ENCODE data around the gene TTC31. TPM values are rescaled to one million over a fixed set of nuclear protein-coding genes. Genes with fewer than 3 reads are reported as not detected.
A peak's percentile ranks its signal among the peaks of the same experiment; 100 is the strongest.

The TTC31 gene
- total and polyA plus RNA-seq, 2 donors (not counting 1 experiment from before 2014, with no cell fraction given) = 68.5 to 72.3 TPM

DNA sequence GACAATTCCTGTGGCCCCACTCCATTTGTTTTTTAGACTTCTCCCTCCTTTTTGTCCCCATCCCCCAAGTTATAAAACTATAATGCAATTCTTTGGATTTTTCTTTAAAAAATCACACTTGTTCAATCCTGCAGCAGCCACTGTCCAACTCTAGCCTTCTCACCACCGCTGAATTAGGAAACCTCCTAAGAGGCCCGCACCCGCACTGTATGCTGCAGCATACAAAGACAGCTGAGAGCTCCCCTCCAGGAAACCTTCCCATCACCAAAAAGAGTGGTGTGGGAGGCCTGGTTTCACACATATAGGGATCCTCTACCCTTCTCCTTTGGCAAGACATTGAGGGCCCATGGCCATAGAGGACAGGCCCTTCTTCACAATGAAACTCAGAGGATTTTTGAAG, 21.7 kb downstream of the TTC31 start:
- H4K20me1 ChIP-seq (ENCODE audit: control insufficient read depth, insufficient read depth, low read length, poor library complexity, severe bottlenecking) = no peaks in the 10 kb centered on the region
- no peak for ATAC-seq (ENCODE audit: low read depth)
- peaks cover 8% of the 10 kb centered on the region for H3K79me2 ChIP-seq (ENCODE audit: control insufficient read depth, insufficient read depth, low read length)
- POLR2A ChIA-PET = interaction anchor here (0.6 kb wide), 1 partner anchor 24 kb away, joined by 3 read pairs; no protein-coding TSS in a partner anchor
- H3K27me3 Mint-ChIP-seq = peaks cover 51% of the 10 kb centered on the region
- H3K9me3 ChIP-seq (ENCODE audit: control extremely low read depth in 1 of 3, control insufficient read depth in 2 of 3, insufficient read depth in 1 of 3, low read length in 2 of 3) = peaks cover 0 to 19% (median 0%) of the 10 kb centered on the region in 3 donors
- WGBS (ENCODE audit: insufficient coverage) = 100% methylated on average over 2 of the region's 3 CpGs
- H3K4me1 ChIP-seq (ENCODE audit: control insufficient read depth in 2 of 2, insufficient read depth in 2 of 2, low read length in 2 of 2) = peaks cover 45 to 48% of the 10 kb centered on the region in 2 donors
- peaks cover 0 to 63% (median 23%) of the 10 kb centered on the region in 4 experiments for H3K27me3 ChIP-seq (replicated peaks in 1 of 4; ENCODE audit: control extremely low read depth in 1 of 4, control insufficient read depth in 3 of 4, insufficient read depth in 4 of 4, low read length in 3 of 4)
- peak overlapping the region; percentile 86 for H3K4me3 Mint-ChIP-seq
- no peak overlapping the region for H3K4me2 ChIP-seq (replicated peaks; ENCODE audit: low read depth, low read length, poor library complexity, severe bottlenecking)
- H3K9ac ChIP-seq (ENCODE audit: low read length) = no peak overlapping the region
- H3K4me3 ChIP-seq (ENCODE audit: control extremely low read depth in 1 of 5, extremely low read depth in 1 of 5, insufficient read depth in 1 of 5, low read depth in 2 of 5, low read length in 4 of 5) = no peak overlapping the region
- H2AFZ ChIP-seq (ENCODE audit: insufficient read depth, low read depth, low read length, poor library complexity, severe bottlenecking) = no peak overlapping the region
- H3K9me3 Mint-ChIP-seq (ENCODE audit: insufficient read depth) = no peaks in the 10 kb centered on the region
- no peak for DNase-seq
- H3K36me3 ChIP-seq (replicated peaks in 1 of 2; ENCODE audit: control extremely low read depth in 1 of 2, control insufficient read depth in 1 of 2, extremely low read depth in 1 of 2, insufficient read depth in 2 of 2, low read length in 1 of 2) = peaks cover 0 to 10% of the 10 kb centered on the region in 2 experiments
- H3K27ac Mint-ChIP-seq = peak overlapping the region; percentile 69
- intact Hi-C loops (cut with micrococcal nuclease) = no loop called here
- peaks cover 70% of the 10 kb centered on the region for H3K4me1 Mint-ChIP-seq
- CTCF ChIA-PET = interaction anchor here (0.8 to 8.1 kb wide), 7 partner anchors 9 to 83 kb away, joined by 3 to 111 read pairs (median 5); partner anchors contain the start of genes AUP1, CCDC142 and TTC31
- TF ChIP-seq, protein P1, sequence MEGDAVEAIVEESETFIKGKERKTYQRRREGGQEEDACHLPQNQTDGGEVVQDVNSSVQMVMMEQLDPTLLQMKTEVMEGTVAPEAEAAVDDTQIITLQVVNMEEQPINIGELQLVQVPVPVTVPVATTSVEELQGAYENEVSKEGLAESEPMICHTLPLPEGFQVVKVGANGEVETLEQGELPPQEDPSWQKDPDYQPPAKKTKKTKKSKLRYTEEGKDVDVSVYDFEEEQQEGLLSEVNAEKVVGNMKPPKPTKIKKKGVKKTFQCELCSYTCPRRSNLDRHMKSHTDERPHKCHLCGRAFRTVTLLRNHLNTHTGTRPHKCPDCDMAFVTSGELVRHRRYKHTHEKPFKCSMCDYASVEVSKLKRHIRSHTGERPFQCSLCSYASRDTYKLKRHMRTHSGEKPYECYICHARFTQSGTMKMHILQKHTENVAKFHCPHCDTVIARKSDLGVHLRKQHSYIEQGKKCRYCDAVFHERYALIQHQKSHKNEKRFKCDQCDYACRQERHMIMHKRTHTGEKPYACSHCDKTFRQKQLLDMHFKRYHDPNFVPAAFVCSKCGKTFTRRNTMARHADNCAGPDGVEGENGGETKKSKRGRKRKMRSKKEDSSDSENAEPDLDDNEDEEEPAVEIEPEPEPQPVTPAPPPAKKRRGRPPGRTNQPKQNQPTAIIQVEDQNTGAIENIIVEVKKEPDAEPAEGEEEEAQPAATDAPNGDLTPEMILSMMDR (IDR thresholded peaks at IDR 0.05) = no peak
- no peak for TF ChIP-seq EZH2 (IDR thresholded peaks at IDR 0.05; ENCODE audit: borderline replicate concordance, insufficient read depth, low read depth, low read length, poor library complexity, severe bottlenecking)
- H3K27ac ChIP-seq (ENCODE audit: low read length in 2 of 2) = no peak overlapping the region

DNA sequence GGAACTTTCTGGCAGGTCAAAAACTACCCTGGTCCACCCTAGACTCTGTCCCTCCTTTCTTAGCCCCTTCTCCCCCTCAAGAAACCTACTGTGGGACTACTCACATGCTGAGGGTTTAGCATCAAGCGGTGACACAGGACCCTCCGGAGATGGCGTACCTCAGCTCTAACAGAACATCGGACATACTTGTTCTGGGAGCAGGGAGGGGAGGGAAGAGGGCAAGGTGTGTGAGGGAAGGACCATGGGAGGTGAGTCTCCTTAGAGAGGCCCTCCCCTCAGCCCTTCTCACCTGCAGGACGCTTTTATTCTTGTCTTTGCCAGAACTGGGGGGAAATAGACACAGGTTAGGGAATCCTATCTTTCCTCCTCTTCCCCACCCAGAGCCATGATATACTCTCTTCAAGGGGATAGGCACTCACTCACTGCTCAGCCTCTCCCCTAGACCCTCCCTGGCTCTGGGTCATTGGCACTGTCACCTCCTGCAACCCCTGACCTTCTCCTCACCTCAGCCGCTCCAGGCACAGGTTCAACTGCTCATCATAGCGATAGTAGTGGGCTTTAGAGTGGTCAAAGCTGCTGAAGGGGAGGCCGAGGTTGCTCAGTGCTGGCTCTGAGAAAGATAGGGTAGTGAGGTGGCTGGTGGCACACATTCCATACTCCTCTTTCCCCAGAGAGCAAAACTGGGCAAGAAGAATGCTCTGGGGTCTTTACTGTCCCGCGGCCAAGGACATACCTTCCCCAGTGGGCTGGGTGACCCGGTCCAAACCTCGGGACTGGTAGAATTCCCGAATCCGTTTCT, 22.8 kb downstream of the TTC31 start:
- peak overlapping the region; percentile 44 for H3K4me3 Mint-ChIP-seq

More for the DNA sequence above, 22.8 kb downstream of the TTC31 start:
- Histone ChIP-seq H3K27ac (ENCODE audit: low read length in 2 of 2) (no peak overlapping the region), H3K9me3 (ENCODE audit: control extremely low read depth in 1 of 3, control insufficient read depth in 2 of 3, insufficient read depth in 1 of 3, low read length in 2 of 3) (peaks cover 0 to 13% (median 0%) of the 10 kb centered on the region in 3 donors), H3K79me2 (ENCODE audit: control insufficient read depth, insufficient read depth, low read length) (peaks cover 8% of the 10 kb centered on the region), H3K27me3 (replicated peaks in 1 of 4; ENCODE audit: control extremely low read depth in 1 of 4, control insufficient read depth in 3 of 4, insufficient read depth in 4 of 4, low read length in 3 of 4) (peaks cover 0 to 58% (median 16%) of the 10 kb centered on the region in 4 experiments), H3K36me3 (replicated peaks in 1 of 2; ENCODE audit: control extremely low read depth in 1 of 2, control insufficient read depth in 1 of 2, extremely low read depth in 1 of 2, insufficient read depth in 2 of 2, low read length in 1 of 2) (peaks cover 0 to 10% of the 10 kb centered on the region in 2 experiments), H3K4me3 (ENCODE audit: control extremely low read depth in 1 of 5, extremely low read depth in 1 of 5, insufficient read depth in 1 of 5, low read depth in 2 of 5, low read length in 4 of 5) (no peak overlapping the region), H2AFZ (ENCODE audit: insufficient read depth, low read depth, low read length, poor library complexity, severe bottlenecking) (no peak overlapping the region), H3K9ac (ENCODE audit: low read length) (no peak overlapping the region), H4K20me1 (ENCODE audit: control insufficient read depth, insufficient read depth, low read length, poor library complexity, severe bottlenecking) (no peaks in the 10 kb centered on the region), H3K4me1 (ENCODE audit: control insufficient read depth in 2 of 2, insufficient read depth in 2 of 2, low read length in 2 of 2) (peaks cover 36 to 42% of the 10 kb centered on the region in 2 donors), H3K4me2 (replicated peaks; ENCODE audit: low read depth, low read length, poor library complexity, severe bottlenecking) (no peak overlapping the region)
- Mint-ChIP-seq H3K4me1 (peaks cover 63% of the 10 kb centered on the region), H3K9me3 (ENCODE audit: insufficient read depth) (no peaks in the 10 kb centered on the region), H3K27me3 (peaks cover 49% of the 10 kb centered on the region), H3K27ac (peak overlapping the region; percentile 57)
- TF ChIP-seq, protein P1 (IDR thresholded peaks at IDR 0.05) = no peak
- no peak for TF ChIP-seq EZH2 (IDR thresholded peaks at IDR 0.05; ENCODE audit: borderline replicate concordance, insufficient read depth, low read depth, low read length, poor library complexity, severe bottlenecking)
- WGBS (ENCODE audit: insufficient coverage) = 100% methylated on average over 2 of the region's 14 CpGs
- DNase-seq = no peak
- ATAC-seq (ENCODE audit: low read depth) = no peak
- intact Hi-C loops (cut with micrococcal nuclease) = loop anchor here (5.0 kb wide), 1 partner anchor 147 kb away; the partner anchor contains the start of gene SEMA4F
- POLR2A ChIA-PET = no interaction called here
- CTCF ChIA-PET = interaction anchor here (1.1 to 8.1 kb wide), 8 partner anchors 11 to 88 kb away, joined by 3 to 111 read pairs (median 6); partner anchors contain the start of genes AUP1, HTRA2 and LOXL3
